HEK293 (cell line): Measurements from ENCODE around the gene SLC35A2.
A peak's percentile ranks its signal among the peaks of the same experiment; 100 is the strongest.

Experiments
- CTCF ChIA-PET: fragments of 350-600 bp; formaldehyde crosslinking; extraction: SDS; loops from one replicate; lab custom pipeline; 2021; ENCODE audit warnings: antibody characterized with exemption; lab: Yijun Ruan, JAX
- POLR2A ChIA-PET: fragments of 300-600 bp; formaldehyde crosslinking; extraction: SDS; loops from one replicate; lab custom pipeline; 2020; ENCODE audit warnings: antibody characterized with exemption, inconsistent platforms; lab: Yijun Ruan, JAX
- H3K27ac ChIP-seq: fragments of 200-500 bp; sonication (Bioruptor generic); 2 replicates; pipeline ENCODE4 v1.5.1; 2014; ENCODE audit warnings: low read depth, low read length, control low read depth, inconsistent platforms; ENCODE audit errors: extremely low read depth
- H3K36me3 ChIP-seq, 2 experiments: fragments of 200-500 bp in 1 of 2; sonication (Bioruptor generic) in 1 of 2; 1 replicate in 1 of 2; 2 replicates in 1 of 2; pipeline ENCODE4 v1.5.1; 2014 to 2017; ENCODE audit warnings: inconsistent platforms in 2 of 2, low read length in 2 of 2; ENCODE audit not compliant: control insufficient read depth in 2 of 2, insufficient read depth in 1 of 2
- H3K4me1 ChIP-seq: fragments of 200-500 bp; sonication (Bioruptor generic); 2 replicates; pipeline ENCODE4 v1.5.1; 2014; ENCODE audit warnings: mild to moderate bottlenecking, low read length, inconsistent platforms; ENCODE audit not compliant: control insufficient read depth, insufficient read depth
- H3K4me3 ChIP-seq: 2 replicates; pipeline ENCODE4 v1.5.1; 2011; ENCODE audit warnings: low read depth, mild to moderate bottlenecking, control low read depth, low read length, moderate library complexity
- H3K9me3 ChIP-seq: fragments of 200-500 bp; sonication (Bioruptor generic); 2 replicates; pipeline ENCODE4 v1.5.1; 2014; ENCODE audit warnings: low read depth, low read length, inconsistent platforms; ENCODE audit not compliant: control insufficient read depth, insufficient read depth
- BCL11B ChIP-seq: fragments of 450-650 bp; formaldehyde crosslinking; IDR thresholded peaks from 2 replicates; pipeline ENCODE4 v1.5.1; 2016; ENCODE audit warnings: low read depth, missing biosample characterization, missing genetic modification characterization
- HOXD13 ChIP-seq: sonication (generic); formaldehyde crosslinking; IDR thresholded peaks from 2 replicates; pipeline ENCODE4 v1.8.0; 2022; ENCODE audit warnings: missing genetic modification reagents, borderline replicate concordance
- PBX3 ChIP-seq: sonication (generic); formaldehyde crosslinking; IDR thresholded peaks from 2 replicates; pipeline ENCODE4 v1.8.1; 2022; ENCODE audit warnings: mild to moderate bottlenecking, moderate library complexity, missing genetic modification reagents
- PRDM10 ChIP-seq: fragments of 450-650 bp; formaldehyde crosslinking; IDR thresholded peaks from 2 replicates; pipeline ENCODE4 v1.5.1; 2016; ENCODE audit warnings: missing biosample characterization, missing genetic modification characterization
- RBAK ChIP-seq: fragments of 450-650 bp; formaldehyde crosslinking; IDR thresholded peaks from 2 replicates; pipeline ENCODE4 v1.5.1; 2016; ENCODE audit warnings: missing biosample characterization, missing genetic modification characterization
- REPIN1 ChIP-seq: fragments of 450-650 bp; formaldehyde crosslinking; IDR thresholded peaks from 2 replicates; pipeline ENCODE4 v1.5.1; 2017; ENCODE audit warnings: missing biosample characterization, missing genetic modification characterization, low read depth
- ZBTB20 ChIP-seq: fragments of 450-650 bp; formaldehyde crosslinking; IDR thresholded peaks from 2 replicates; pipeline ENCODE4 v1.5.1; 2016; ENCODE audit warnings: missing biosample characterization, missing genetic modification characterization
- ZBTB7A ChIP-seq: fragments of 450-650 bp; formaldehyde crosslinking; IDR thresholded peaks from 2 replicates; pipeline ENCODE4 v1.5.1; 2016; ENCODE audit warnings: low read depth, missing biosample characterization, missing genetic modification characterization
- ZNF10 ChIP-seq: fragments of 450-650 bp; formaldehyde crosslinking; IDR thresholded peaks from 2 replicates; pipeline ENCODE4 v1.5.1; 2017; ENCODE audit warnings: missing biosample characterization, missing genetic modification characterization
- ZNF140 ChIP-seq: fragments of 450-650 bp; formaldehyde crosslinking; IDR thresholded peaks from 2 replicates; pipeline ENCODE4 v1.5.1; 2016; ENCODE audit warnings: missing biosample characterization, missing genetic modification characterization
- ZNF146 ChIP-seq: fragments of 450-650 bp; formaldehyde crosslinking; IDR thresholded peaks from 2 replicates; pipeline ENCODE4 v1.5.1; 2016; ENCODE audit warnings: missing biosample characterization, missing genetic modification characterization
- ZNF155 ChIP-seq: fragments of 450-650 bp; formaldehyde crosslinking; IDR thresholded peaks from 2 replicates; pipeline ENCODE4 v1.5.1; 2016; ENCODE audit warnings: missing biosample characterization, missing genetic modification characterization
- ZNF16 ChIP-seq: fragments of 450-650 bp; formaldehyde crosslinking; IDR thresholded peaks from 2 replicates; pipeline ENCODE4 v1.5.1; 2016; ENCODE audit warnings: low read depth, missing biosample characterization, missing genetic modification characterization
- ZNF211 ChIP-seq: fragments of 450-650 bp; formaldehyde crosslinking; IDR thresholded peaks from 2 replicates; pipeline ENCODE4 v1.5.1; 2016; ENCODE audit warnings: low read depth, missing biosample characterization, missing genetic modification characterization
- ZNF248 ChIP-seq: fragments of 450-650 bp; formaldehyde crosslinking; IDR thresholded peaks from 2 replicates; pipeline ENCODE4 v1.5.1; 2017; ENCODE audit warnings: missing biosample characterization, missing genetic modification characterization
- ZNF341 ChIP-seq: fragments of 450-650 bp; formaldehyde crosslinking; IDR thresholded peaks from 2 replicates; pipeline ENCODE4; 2016; ENCODE audit warnings: low read depth, missing biosample characterization, missing genetic modification characterization
- ZNF354C ChIP-seq: fragments of 450-650 bp; formaldehyde crosslinking; IDR thresholded peaks from 2 replicates; pipeline ENCODE4 v1.5.1; 2016; ENCODE audit warnings: missing biosample characterization, missing genetic modification characterization, low read depth, borderline replicate concordance
- ZNF416 ChIP-seq: fragments of 450-650 bp; formaldehyde crosslinking; IDR thresholded peaks from 2 replicates; pipeline ENCODE4 v1.5.1; 2016; ENCODE audit warnings: missing biosample characterization, missing genetic modification characterization
- ZNF433 ChIP-seq: fragments of 450-650 bp; formaldehyde crosslinking; IDR thresholded peaks from 2 replicates; pipeline ENCODE4 v1.5.1; 2016; ENCODE audit warnings: missing biosample characterization, missing genetic modification characterization, low read depth
- ZNF561 ChIP-seq: fragments of 450-650 bp; IDR thresholded peaks from 2 replicates; pipeline ENCODE4 v1.5.1; 2018; ENCODE audit warnings: missing biosample characterization, missing genetic modification characterization, borderline replicate concordance
- ZNF664 ChIP-seq: fragments of 450-650 bp; formaldehyde crosslinking; IDR thresholded peaks from 2 replicates; pipeline ENCODE4 v1.5.1; 2016; ENCODE audit warnings: missing biosample characterization, missing genetic modification characterization
- ZNF692 ChIP-seq: fragments of 450-650 bp; formaldehyde crosslinking; IDR thresholded peaks from 2 replicates; pipeline ENCODE4 v1.5.1; 2016; ENCODE audit warnings: missing biosample characterization, missing genetic modification characterization
- TF ChIP-seq, protein P1 (sequence below): fragments of 450-650 bp; formaldehyde crosslinking; IDR thresholded peaks from 2 replicates; pipeline ENCODE4 v1.5.1; 2016; ENCODE audit warnings: missing biosample characterization, missing genetic modification characterization
- TF ChIP-seq, protein P2 (sequence below): fragments of 450-650 bp; formaldehyde crosslinking; IDR thresholded peaks from 2 replicates; pipeline ENCODE4 v1.5.1; 2016; ENCODE audit warnings: missing biosample characterization, missing genetic modification characterization
- TF ChIP-seq, protein P3 (sequence below): fragments of 450-650 bp; formaldehyde crosslinking; IDR thresholded peaks from 2 replicates; pipeline ENCODE4 v1.5.1; 2017; ENCODE audit warnings: missing biosample characterization, missing genetic modification characterization

Gene SLC35A2

DNA sequence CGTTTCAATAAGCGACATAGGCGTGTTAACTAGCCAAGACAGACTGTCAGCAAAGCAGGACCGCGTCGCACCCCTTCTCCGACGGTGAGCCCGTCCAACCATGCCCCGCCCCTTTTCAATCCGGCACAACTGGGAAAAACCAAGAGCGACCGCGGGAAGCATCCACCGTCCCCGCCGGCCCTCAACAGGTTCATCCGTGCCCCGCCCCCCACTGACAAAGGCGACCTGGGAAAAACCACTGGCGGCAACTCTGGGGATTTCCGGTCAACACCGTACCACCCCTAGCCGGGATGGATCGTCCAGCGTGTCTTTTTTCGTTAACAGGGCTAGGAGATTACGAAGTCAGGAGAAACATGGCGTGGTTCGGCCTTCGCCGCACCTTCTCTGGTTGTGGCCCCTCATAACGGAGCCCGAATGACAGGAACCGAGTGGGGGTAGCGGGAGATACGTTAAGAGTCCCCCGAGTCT is 14.3 kb downstream of the SLC35A2 start (continued):
- TF ChIP-seq PRDM10 (tag by site-specific recombination), result peak; percentile 98
- TF ChIP-seq BCL11B (tag by site-specific recombination), result no peak
- TF ChIP-seq, protein P1, sequence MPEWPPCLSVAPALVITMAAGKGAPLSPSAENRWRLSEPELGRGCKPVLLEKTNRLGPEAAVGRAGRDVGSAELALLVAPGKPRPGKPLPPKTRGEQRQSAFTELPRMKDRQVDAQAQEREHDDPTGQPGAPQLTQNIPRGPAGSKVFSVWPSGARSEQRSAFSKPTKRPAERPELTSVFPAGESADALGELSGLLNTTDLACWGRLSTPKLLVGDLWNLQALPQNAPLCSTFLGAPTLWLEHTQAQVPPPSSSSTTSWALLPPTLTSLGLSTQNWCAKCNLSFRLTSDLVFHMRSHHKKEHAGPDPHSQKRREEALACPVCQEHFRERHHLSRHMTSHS (tag by site-specific recombination), result no peak
- no peak for TF ChIP-seq ZNF248 (tag by site-specific recombination)
- TF ChIP-seq ZNF211 (tag by site-specific recombination), result no peak

- CTCF ChIA-PET, result interaction anchor here (0.6 to 1.4 kb wide), 2 partner anchors 10 to 297 kb away, joined by 3 to 4 read pairs; no protein-coding TSS in a partner anchor
- POLR2A ChIA-PET, result interaction anchor here (0.5 to 3.2 kb wide), 7 partner anchors 10 to 95 kb away, joined by 3 to 21 read pairs (median 4); partner anchors contain the start of genes HDAC6 and SLC35A2
- H3K9me3 ChIP-seq, result no peaks in the 10 kb centered on the region
- TF ChIP-seq ZNF341, result no peak
- no peak for TF ChIP-seq ZNF416 (tag by site-specific recombination)
- TF ChIP-seq ZBTB7A (tag by site-specific recombination), result no peak
- no peak for TF ChIP-seq ZNF155 (tag by site-specific recombination)
- TF ChIP-seq RBAK (tag by site-specific recombination), result no peak
- no peak for TF ChIP-seq BCL11B (tag by site-specific recombination)
- no peak for TF ChIP-seq ZNF664
- no peak for TF ChIP-seq REPIN1 (tag by site-specific recombination)
- no peak for TF ChIP-seq ZBTB20 (tag by site-specific recombination)
- no peak for TF ChIP-seq ZNF146 (tag by site-specific recombination)
- TF ChIP-seq HOXD13 (CRISPR knock-in tag), result no peak
- no peak for TF ChIP-seq ZNF354C
- TF ChIP-seq, all 188 proteins: peak for 0
- H3K27ac ChIP-seq, result 0 out of 2 replicates have a peak overlapping the region, but pooled peaks have one; percentile 91
- H3K4me1 ChIP-seq, result no peaks in the 10 kb centered on the region
- peak overlapping the region; percentile 79 for H3K4me3 ChIP-seq
- H3K36me3 ChIP-seq, result peaks cover 24 to 50% of the 10 kb centered on the region in 2 experiments
These were observed 14.8 kb downstream of the SLC35A2 start for GRCh38 chrX:48896611-48897011.

GRCh38 chrX:48894891-48895290 is 16.6 kb downstream of the SLC35A2 start:
- Histone ChIP-seq H3K9me3 (no peaks in the 10 kb centered on the region), H3K36me3 (peaks cover 13 to 38% of the 10 kb centered on the region in 2 experiments), H3K4me3 (no peak overlapping the region), H3K4me1 (no peaks in the 10 kb centered on the region), H3K27ac (no peak overlapping the region)
- POLR2A ChIA-PET, result no interaction called here
- CTCF ChIA-PET, result no interaction called here
- TF ChIP-seq ZNF16 (tag by site-specific recombination), result no peak
- TF ChIP-seq, protein P2, sequence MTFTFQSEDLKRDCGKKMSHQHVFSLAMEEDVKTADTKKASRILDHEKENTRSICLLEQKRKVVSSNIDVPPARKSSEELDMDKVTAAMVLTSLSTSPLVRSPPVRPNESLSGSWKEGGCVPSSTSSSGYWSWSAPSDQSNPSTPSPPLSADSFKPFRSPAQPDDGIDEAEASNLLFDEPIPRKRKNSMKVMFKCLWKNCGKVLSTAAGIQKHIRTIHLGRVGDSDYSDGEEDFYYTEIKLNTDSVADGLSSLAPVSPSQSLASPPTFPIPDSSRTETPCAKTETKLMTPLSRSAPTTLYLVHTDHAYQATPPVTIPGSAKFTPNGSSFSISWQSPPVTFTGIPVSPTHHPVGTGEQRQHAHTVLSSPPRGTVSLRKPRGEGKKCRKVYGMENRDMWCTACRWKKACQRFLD, result no peak
- TF ChIP-seq ZNF692 (tag by site-specific recombination), result no peak
- TF ChIP-seq ZNF10 (tag by site-specific recombination), result no peak
- no peak for TF ChIP-seq ZNF561 (tag by site-specific recombination)
- TF ChIP-seq, protein P3, sequence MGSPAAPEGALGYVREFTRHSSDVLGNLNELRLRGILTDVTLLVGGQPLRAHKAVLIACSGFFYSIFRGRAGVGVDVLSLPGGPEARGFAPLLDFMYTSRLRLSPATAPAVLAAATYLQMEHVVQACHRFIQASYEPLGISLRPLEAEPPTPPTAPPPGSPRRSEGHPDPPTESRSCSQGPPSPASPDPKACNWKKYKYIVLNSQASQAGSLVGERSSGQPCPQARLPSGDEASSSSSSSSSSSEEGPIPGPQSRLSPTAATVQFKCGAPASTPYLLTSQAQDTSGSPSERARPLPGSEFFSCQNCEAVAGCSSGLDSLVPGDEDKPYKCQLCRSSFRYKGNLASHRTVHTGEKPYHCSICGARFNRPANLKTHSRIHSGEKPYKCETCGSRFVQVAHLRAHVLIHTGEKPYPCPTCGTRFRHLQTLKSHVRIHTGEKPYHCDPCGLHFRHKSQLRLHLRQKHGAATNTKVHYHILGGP (tag by site-specific recombination), result no peak
- TF ChIP-seq ZNF433 (tag by site-specific recombination), result no peak
- no peak for TF ChIP-seq PBX3 (CRISPR knock-in tag)
- TF ChIP-seq ZNF140 (tag by site-specific recombination), result no peak
